ENCODE results near the gene ADARB2. TPM values are rescaled to one million over a fixed set of nuclear protein-coding genes. Genes with fewer than 3 reads are reported as not detected.

Gene ADARB2
- total and polyA plus RNA-seq, 4 donors = 0.22 to 1.3 (median 0.55) TPM

- H3K9ac ChIP-seq (ENCODE audit: insufficient read depth in 1 of 2, low read length in 2 of 2) = no peak overlapping the region
- H3K27me3 ChIP-seq (ENCODE audit: control insufficient read depth in 3 of 3, insufficient read depth in 3 of 3, low read length in 2 of 3) = peaks cover 0 to 32% (median 22%) of the 10 kb centered on the region in 3 donors
- ATAC-seq (ENCODE audit: insufficient read depth, low FRiP score) (no peak), DNase-seq (no peak)
- H3K27ac ChIP-seq (ENCODE audit: low read depth in 1 of 2, low read length in 1 of 2) = no peak overlapping the region
- H3K36me3 ChIP-seq (ENCODE audit: control insufficient read depth in 4 of 4, insufficient read depth in 4 of 4, low read length in 4 of 4) = no peaks in the 10 kb centered on the region
- 72 to 82% methylated on average over 11 of the region's 11 CpGs for WGBS, 2 donors
- no peaks in the 10 kb centered on the region for H3K9me3 ChIP-seq (ENCODE audit: control insufficient read depth in 4 of 4, insufficient read depth in 3 of 4, low read length in 3 of 4)
- no peak overlapping the region for H3K4me3 ChIP-seq
- TF ChIP-seq CTCF (IDR thresholded peaks at IDR 0.05; ENCODE audit: control extremely low read depth, extremely low read depth) = no peak
- no peaks in the 10 kb centered on the region for H3K4me1 ChIP-seq (ENCODE audit: control insufficient read depth in 5 of 5, insufficient read depth in 5 of 5, low read length in 5 of 5)
Measured at GRCh38 chr10:1726861-1727260, 10.5 kb downstream of the ADARB2 start.

GRCh38 chr10:1724921-1725488 lies 12.3 kb downstream of the ADARB2 start:
- no peaks in the 10 kb centered on the region for H3K9me3 ChIP-seq (ENCODE audit: control insufficient read depth in 4 of 4, insufficient read depth in 3 of 4, low read length in 3 of 4)
- WGBS, 2 donors = 87 to 92% methylated on average over 15 of the region's 15 CpGs
- no peak for ATAC-seq (ENCODE audit: insufficient read depth, low FRiP score)
- no peak for TF ChIP-seq CTCF (IDR thresholded peaks at IDR 0.05; ENCODE audit: control extremely low read depth, extremely low read depth)
- H3K4me1 ChIP-seq (ENCODE audit: control insufficient read depth in 5 of 5, insufficient read depth in 5 of 5, low read length in 5 of 5) = no peaks in the 10 kb centered on the region
- no peak overlapping the region for H3K4me3 ChIP-seq
- no peaks in the 10 kb centered on the region for H3K36me3 ChIP-seq (ENCODE audit: control insufficient read depth in 4 of 4, insufficient read depth in 4 of 4, low read length in 4 of 4)
- peaks cover 0 to 19% (median 12%) of the 10 kb centered on the region in 3 donors for H3K27me3 ChIP-seq (ENCODE audit: control insufficient read depth in 3 of 3, insufficient read depth in 3 of 3, low read length in 2 of 3)
- DNase-seq = no peak
- H3K9ac ChIP-seq (ENCODE audit: insufficient read depth in 1 of 2, low read length in 2 of 2) = no peak overlapping the region
- no peak overlapping the region for H3K27ac ChIP-seq (ENCODE audit: low read depth in 1 of 2, low read length in 1 of 2)

GRCh38 chr10:1716839-1717238 lies 20.5 kb downstream of the ADARB2 start:
- Histone ChIP-seq H3K27me3 (ENCODE audit: control insufficient read depth in 3 of 3, insufficient read depth in 3 of 3, low read length in 2 of 3) (peaks cover 0 to 14% (median 5%) of the 10 kb centered on the region in 3 donors), H3K4me1 (ENCODE audit: control insufficient read depth in 5 of 5, insufficient read depth in 5 of 5, low read length in 5 of 5) (no peaks in the 10 kb centered on the region), H3K9ac (ENCODE audit: insufficient read depth in 1 of 2, low read length in 2 of 2) (no peak overlapping the region), H3K36me3 (ENCODE audit: control insufficient read depth in 4 of 4, insufficient read depth in 4 of 4, low read length in 4 of 4) (no peaks in the 10 kb centered on the region), H3K4me3 (no peak overlapping the region), H3K27ac (ENCODE audit: low read depth in 1 of 2, low read length in 1 of 2) (no peak overlapping the region), H3K9me3 (ENCODE audit: control insufficient read depth in 4 of 4, insufficient read depth in 3 of 4, low read length in 3 of 4) (no peaks in the 10 kb centered on the region)
- 77 to 79% methylated on average over 4 of the region's 4 CpGs for WGBS, 2 donors
- TF ChIP-seq CTCF (IDR thresholded peaks at IDR 0.05; ENCODE audit: control extremely low read depth, extremely low read depth) = no peak
- DNase-seq (no peak), ATAC-seq (ENCODE audit: insufficient read depth, low FRiP score) (no peak)

GRCh38 chr10:1715821-1716220 lies 21.5 kb downstream of the ADARB2 start:
- ATAC-seq (ENCODE audit: insufficient read depth, low FRiP score) = no peak
- Histone ChIP-seq H3K4me1 (ENCODE audit: control insufficient read depth in 5 of 5, insufficient read depth in 5 of 5, low read length in 5 of 5) (peaks cover 0 to 4% (median 0%) of the 10 kb centered on the region in 5 donors), H3K27ac (ENCODE audit: low read depth in 1 of 2, low read length in 1 of 2) (no peak overlapping the region), H3K36me3 (ENCODE audit: control insufficient read depth in 4 of 4, insufficient read depth in 4 of 4, low read length in 4 of 4) (no peaks in the 10 kb centered on the region), H3K4me3 (no peak overlapping the region), H3K9ac (ENCODE audit: insufficient read depth in 1 of 2, low read length in 2 of 2) (no peak overlapping the region), H3K9me3 (ENCODE audit: control insufficient read depth in 4 of 4, insufficient read depth in 3 of 4, low read length in 3 of 4) (no peaks in the 10 kb centered on the region), H3K27me3 (ENCODE audit: control insufficient read depth in 3 of 3, insufficient read depth in 3 of 3, low read length in 2 of 3) (peaks cover 0 to 14% (median 5%) of the 10 kb centered on the region in 3 donors)
- no peak for TF ChIP-seq CTCF (IDR thresholded peaks at IDR 0.05; ENCODE audit: control extremely low read depth, extremely low read depth)
- 46 to 69% methylated on average over 18 of the region's 18 CpGs for WGBS, 2 donors
- DNase-seq = peak in 1 of 3 donors; percentile 23
